K562 treated with DMSO at 1 percent for 24 hours (cell line): Measurements from ENCODE around the gene OR1Q1. TPM values are rescaled to one million over a fixed set of nuclear protein-coding genes. Genes with fewer than 3 reads are reported as not detected.

Experiments
- total RNA-seq: library from RNA; unstranded; fragments of 300-600 nt; gene quantifications from 2 replicates; pipeline ENCODE4 v1.2.3, GENCODE V29; 2022; ENCODE audit warnings: low read depth; ENCODE audit not compliant: insufficient read depth

OR1Q1 gene
- total RNA-seq: not detected in 2 replicates

GRCh38 chr9:122614362-122614761 is at the start of gene OR1Q1:
OR1Q1 (plus strand) TSS chr9:122614738; CDS start chr9:122614738, 0 bp downstream.

GRCh38 chr9:122583284-122583683 is 31.3 kb upstream of the OR1Q1 start, which contains the start of gene OR1L8:
OR1L8 (minus strand) TSS chr9:122583384; CDS start chr9:122568477, 14,907 bp downstream.

GRCh38 chr9:122657527-122657926 is 43.0 kb downstream of the OR1Q1 start, which contains the start of gene OR1B1:
OR1B1 (minus strand) TSS chr9:122657627.

GRCh38 chr9:122661416-122661815 is 46.9 kb downstream of the OR1Q1 start, which contains the start of gene OR1L1:
OR1L1 (plus strand) TSS chr9:122661716; CDS start chr9:122661716, 0 bp downstream.

Other genes with a start within 250 kb of the OR1Q1 start
- gene PTGS1, start 243.7 kb upstream of the OR1Q1 start, total RNA-seq: 22.7 and 26.1 TPM in 2 replicates
- 0.88 TPM in 1 of 2 replicates, not detected in the other for gene OR1J1, start 136.8 kb upstream of the OR1Q1 start, total RNA-seq
- gene OR1J2, start 103.9 kb upstream of the OR1Q1 start, total RNA-seq: not detected in 2 replicates
- not detected in 2 replicates for gene OR1J4, start 95.6 kb upstream of the OR1Q1 start, total RNA-seq
- not detected in 2 replicates for gene OR1N1, start 87.4 kb upstream of the OR1Q1 start, total RNA-seq
- gene OR1N2, start 61.6 kb upstream of the OR1Q1 start, total RNA-seq: not detected in 2 replicates
- gene OR1L8, start 31.4 kb upstream of the OR1Q1 start, total RNA-seq: not detected in 2 replicates
- gene OR1B1, start 42.9 kb downstream of the OR1Q1 start, total RNA-seq: not detected in 2 replicates
- gene OR1L1, start 47.0 kb downstream of the OR1Q1 start, total RNA-seq: not detected in 2 replicates
- gene OR1L3, start 60.4 kb downstream of the OR1Q1 start, total RNA-seq: not detected in 2 replicates
- not detected in 2 replicates for gene OR1L4, start 109.3 kb downstream of the OR1Q1 start, total RNA-seq
- not detected in 2 replicates for gene OR1L6, start 127.6 kb downstream of the OR1Q1 start, total RNA-seq
- not detected in 2 replicates for gene OR5C1, start 174.2 kb downstream of the OR1Q1 start, total RNA-seq
- gene OR1K1, start 185.4 kb downstream of the OR1Q1 start, total RNA-seq: not detected in 2 replicates
- 13.5 and 14.3 TPM in 2 replicates for gene PDCL, start 213.8 kb downstream of the OR1Q1 start, total RNA-seq